Breast epithelium (tissue), 3 donors: Measurements from ENCODE around the gene CDH4.

ENCODE experiments used
- POLR2AphosphoS5 ChIP-seq, 3 donors: sonication (generic); formaldehyde crosslinking; IDR thresholded peaks; one replicate each; pipeline ENCODE4 v1.6.1; 2017; ENCODE audit warnings: antibody characterized with exemption in 3 of 3
- TF ChIP-seq, protein P1 (sequence below), 3 donors: fragments of 450-650 bp; IDR thresholded peaks; one replicate each; pipeline ENCODE4 v1.5.1; 2016 to 2017; ENCODE audit warnings: antibody characterized with exemption in 3 of 3, mild to moderate bottlenecking in 3 of 3, moderate library complexity in 3 of 3

DNA sequence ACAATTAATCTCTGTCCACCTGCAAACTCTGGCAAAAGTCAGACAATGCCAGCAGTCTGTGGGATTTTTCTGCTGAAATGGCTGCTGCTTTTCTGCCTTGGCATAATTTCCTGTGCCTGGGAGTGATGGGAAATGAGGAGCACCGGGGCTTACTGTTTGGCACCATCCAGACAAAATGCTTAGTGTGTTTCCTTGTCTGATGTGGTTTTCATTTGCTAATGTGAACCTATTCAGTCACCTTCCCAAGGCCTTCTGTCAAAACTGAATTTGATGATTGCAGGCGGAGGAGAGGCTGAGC, 56.4 kb downstream of the CDH4 start:
- TF ChIP-seq POLR2AphosphoS5 (IDR thresholded peaks at IDR 0.05): no peak
- TF ChIP-seq, protein P1, sequence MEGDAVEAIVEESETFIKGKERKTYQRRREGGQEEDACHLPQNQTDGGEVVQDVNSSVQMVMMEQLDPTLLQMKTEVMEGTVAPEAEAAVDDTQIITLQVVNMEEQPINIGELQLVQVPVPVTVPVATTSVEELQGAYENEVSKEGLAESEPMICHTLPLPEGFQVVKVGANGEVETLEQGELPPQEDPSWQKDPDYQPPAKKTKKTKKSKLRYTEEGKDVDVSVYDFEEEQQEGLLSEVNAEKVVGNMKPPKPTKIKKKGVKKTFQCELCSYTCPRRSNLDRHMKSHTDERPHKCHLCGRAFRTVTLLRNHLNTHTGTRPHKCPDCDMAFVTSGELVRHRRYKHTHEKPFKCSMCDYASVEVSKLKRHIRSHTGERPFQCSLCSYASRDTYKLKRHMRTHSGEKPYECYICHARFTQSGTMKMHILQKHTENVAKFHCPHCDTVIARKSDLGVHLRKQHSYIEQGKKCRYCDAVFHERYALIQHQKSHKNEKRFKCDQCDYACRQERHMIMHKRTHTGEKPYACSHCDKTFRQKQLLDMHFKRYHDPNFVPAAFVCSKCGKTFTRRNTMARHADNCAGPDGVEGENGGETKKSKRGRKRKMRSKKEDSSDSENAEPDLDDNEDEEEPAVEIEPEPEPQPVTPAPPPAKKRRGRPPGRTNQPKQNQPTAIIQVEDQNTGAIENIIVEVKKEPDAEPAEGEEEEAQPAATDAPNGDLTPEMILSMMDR (IDR thresholded peaks at IDR 0.05): no peak
